Measurements from ENCODE around the gene IMMP1L.

GRCh38 chr11:31509051-31509428 lies 382 bp downstream of the IMMP1L start:
- no peak for TF ChIP-seq CTCF (IDR thresholded peaks at IDR 0.05; ENCODE audit: low read length)
- TF ChIP-seq EZH2phosphoT487 (IDR thresholded peaks at IDR 0.05; ENCODE audit: low read length): no peak
